Keratinocyte (primary cell): ENCODE results near the gene CDH22. TPM values are rescaled to one million over a fixed set of nuclear protein-coding genes. Genes with fewer than 3 reads are reported as not detected.

Source experiments
- DNase-seq: peaks from one replicate; pipeline ENCODE4 v3.0.0-alpha.2; 2011; ENCODE audit warnings: low read depth, missing footprints, low spot score
- FAIRE-seq: peaks from 2 replicates; lab custom pipeline; 2011; peaks lifted over from hg19 to GRCh38; lab: Jason Lieb, UNC
- H2AFZ ChIP-seq: 2 replicates; pipeline ENCODE4 v1.6.0; 2012; ENCODE audit warnings: low read length, control low read depth, inconsistent platforms; ENCODE audit not compliant: control insufficient read depth
- H3K27ac ChIP-seq: 2 replicates; pipeline ENCODE4 v1.5.1; 2011; ENCODE audit warnings: low read length; ENCODE audit not compliant: control insufficient read depth, insufficient read depth
- H3K27me3 ChIP-seq: 3 replicates; pipeline ENCODE4 v1.6.0; 2011; ENCODE audit warnings: low read length; ENCODE audit not compliant: control insufficient read depth, insufficient read depth; ENCODE audit errors: extremely low read depth
- H3K36me3 ChIP-seq, 2 experiments: 2 replicates in 1 of 2; 3 replicates in 1 of 2; pipeline ENCODE4 v1.5.1; 2011; ENCODE audit warnings: low read length in 2 of 2, mild to moderate bottlenecking in 1 of 2; ENCODE audit not compliant: control insufficient read depth in 2 of 2, insufficient read depth in 2 of 2; ENCODE audit errors: extremely low read depth in 1 of 2
- H3K4me1 ChIP-seq: 3 replicates; pipeline ENCODE4 v1.5.1; 2011; ENCODE audit warnings: low read length; ENCODE audit not compliant: control insufficient read depth, insufficient read depth; ENCODE audit errors: extremely low read depth
- H3K4me2 ChIP-seq: 3 replicates; pipeline ENCODE4 v1.6.0; 2011; ENCODE audit warnings: low read depth, low read length; ENCODE audit not compliant: control insufficient read depth, insufficient read depth; ENCODE audit errors: extremely low read depth
- H3K4me3 ChIP-seq, 3 experiments: fragments of 200-600 bp in 1 of 3; sonication (generic) in 1 of 3; 2 replicates in 2 of 3; 3 replicates in 1 of 3; pipeline ENCODE4 v1.5.1; 2011 to 2016; ENCODE audit warnings: low read length in 3 of 3, mild to moderate bottlenecking in 3 of 3, control low read depth in 2 of 3, inconsistent platforms in 1 of 3, low read depth in 1 of 3, mixed read lengths in 1 of 3, mixed run types in 1 of 3, moderate library complexity in 1 of 3; ENCODE audit not compliant: control insufficient read depth in 2 of 3, insufficient read depth in 2 of 3; ENCODE audit errors: extremely low read depth in 1 of 3
- H3K79me2 ChIP-seq: 2 replicates; pipeline ENCODE4 v1.6.0; 2012; ENCODE audit warnings: low read length; ENCODE audit not compliant: control insufficient read depth, insufficient read depth
- H3K9ac ChIP-seq: 3 replicates; pipeline ENCODE4 v1.6.0; 2011; ENCODE audit warnings: low read length; ENCODE audit not compliant: control insufficient read depth, insufficient read depth; ENCODE audit errors: extremely low read depth
- H3K9me1 ChIP-seq: 3 replicates; pipeline ENCODE4 v1.6.0; 2011; ENCODE audit warnings: low read length; ENCODE audit not compliant: control insufficient read depth, insufficient read depth; ENCODE audit errors: extremely low read depth
- H3K9me3 ChIP-seq: 2 replicates; pipeline ENCODE4 v1.5.1; 2012; ENCODE audit warnings: low read depth, low read length; ENCODE audit not compliant: control insufficient read depth
- H4K20me1 ChIP-seq: 3 replicates; pipeline ENCODE4 v1.6.0; 2011; ENCODE audit warnings: low read length; ENCODE audit not compliant: control insufficient read depth, insufficient read depth; ENCODE audit errors: extremely low read depth
- EZH2 ChIP-seq: IDR thresholded peaks from one replicate; pipeline ENCODE4 v1.6.1; 2012; ENCODE audit warnings: inconsistent platforms, mild to moderate bottlenecking, low read length, moderate library complexity
- dilution Hi-C: fragments of 300-500 bp; cut with MboI; formaldehyde crosslinking; loops from one replicate; pipeline ENCODE4 v1.7.0; 2020; ENCODE audit warnings: low sequenced_read_pairs; ENCODE audit not compliant: extremely low pct_ligation_motif_present
- polyA plus RNA-seq, 5 experiments: library from polyadenylated mRNA; depleted of rRNA in 3 of 5; stranded (reverse) in 3 of 5; stranded (forward) in 1 of 5; unstranded in 1 of 5; fragments of >200 nt; gene quantifications; 1 replicate in 1 of 5; 2 replicates in 3 of 5; 3 replicates in 1 of 5; pipeline versions ENCODE4 v1.2.1 to v1.2.3, GENCODE V29; 2011 to 2012; ENCODE audit warnings: missing spikeins in 2 of 5, low read depth in 1 of 5, low replicate concordance in 1 of 5
- TF ChIP-seq, protein P1 (sequence below), 3 experiments: IDR thresholded peaks in 1 of 3; conservative IDR thresholded peaks in 1 of 3; optimal IDR thresholded peaks in 1 of 3; 2 replicates in 2 of 3; 3 replicates in 1 of 3; pipeline versions ENCODE3 to v1.5.1; 2011; ENCODE audit warnings: low read length in 3 of 3, mild to moderate bottlenecking in 3 of 3, moderate library complexity in 2 of 3, control low read depth in 1 of 3, inconsistent platforms in 1 of 3; ENCODE audit not compliant: insufficient read depth in 2 of 3; ENCODE audit errors: extremely low read depth in 1 of 3

CDH22 gene
- polyA plus RNA-seq, 1 donor (not counting 4 experiments of a cell fraction or from before 2014, with no cell fraction given), result not detected

DNA sequence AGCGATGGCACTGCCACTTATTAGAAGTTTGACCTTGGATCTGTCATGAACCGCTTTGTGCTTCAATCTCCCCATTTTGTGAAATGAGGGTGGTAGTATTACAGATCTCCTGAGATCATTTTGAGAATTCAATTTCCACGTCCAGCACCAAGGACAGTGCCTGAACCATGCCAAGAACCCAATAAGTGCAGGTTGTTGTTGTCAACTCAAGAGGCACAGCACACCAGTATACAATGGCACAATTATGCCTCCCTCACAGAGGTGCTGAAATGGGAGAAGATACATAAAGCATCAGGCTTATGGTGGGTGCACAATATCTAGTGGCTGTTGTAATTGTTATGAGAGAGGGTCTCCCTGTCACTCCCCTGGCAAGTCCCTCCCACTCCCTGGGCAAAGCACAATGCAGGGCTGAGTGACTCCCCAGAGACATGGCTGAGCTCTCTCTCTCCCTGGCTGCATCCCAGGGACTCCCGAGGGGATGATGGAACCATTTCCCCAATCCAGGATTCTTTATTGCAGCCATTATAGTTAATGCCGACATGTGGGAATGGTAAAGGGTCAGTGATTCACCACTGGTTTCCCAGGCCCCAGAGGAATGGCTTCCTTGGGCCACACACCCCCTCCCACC, 78.7 kb downstream of the CDH22 start:
- no peaks in the 10 kb centered on the region for H3K9me3 ChIP-seq
- H2AFZ ChIP-seq, result no peak overlapping the region
- H3K9ac ChIP-seq, result no peak overlapping the region
- no peaks in the 10 kb centered on the region for H4K20me1 ChIP-seq
- TF ChIP-seq, protein P1, sequence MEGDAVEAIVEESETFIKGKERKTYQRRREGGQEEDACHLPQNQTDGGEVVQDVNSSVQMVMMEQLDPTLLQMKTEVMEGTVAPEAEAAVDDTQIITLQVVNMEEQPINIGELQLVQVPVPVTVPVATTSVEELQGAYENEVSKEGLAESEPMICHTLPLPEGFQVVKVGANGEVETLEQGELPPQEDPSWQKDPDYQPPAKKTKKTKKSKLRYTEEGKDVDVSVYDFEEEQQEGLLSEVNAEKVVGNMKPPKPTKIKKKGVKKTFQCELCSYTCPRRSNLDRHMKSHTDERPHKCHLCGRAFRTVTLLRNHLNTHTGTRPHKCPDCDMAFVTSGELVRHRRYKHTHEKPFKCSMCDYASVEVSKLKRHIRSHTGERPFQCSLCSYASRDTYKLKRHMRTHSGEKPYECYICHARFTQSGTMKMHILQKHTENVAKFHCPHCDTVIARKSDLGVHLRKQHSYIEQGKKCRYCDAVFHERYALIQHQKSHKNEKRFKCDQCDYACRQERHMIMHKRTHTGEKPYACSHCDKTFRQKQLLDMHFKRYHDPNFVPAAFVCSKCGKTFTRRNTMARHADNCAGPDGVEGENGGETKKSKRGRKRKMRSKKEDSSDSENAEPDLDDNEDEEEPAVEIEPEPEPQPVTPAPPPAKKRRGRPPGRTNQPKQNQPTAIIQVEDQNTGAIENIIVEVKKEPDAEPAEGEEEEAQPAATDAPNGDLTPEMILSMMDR (optimal IDR thresholded peaks at IDR 0.05 in 1 of 3, IDR thresholded peaks at IDR 0.05 in 1 of 3, conservative IDR thresholded peaks at IDR 0.05 in 1 of 3; ENCODE audit: extremely low read depth in 1 of 3, insufficient read depth in 2 of 3, low read length in 3 of 3), result no peak
- TF ChIP-seq EZH2, result no peak
- no peaks in the 10 kb centered on the region for H3K9me1 ChIP-seq
- peaks cover 3% of the 10 kb centered on the region for H3K27me3 ChIP-seq
- no peaks in the 10 kb centered on the region for H3K79me2 ChIP-seq
- H3K36me3 ChIP-seq, result no peaks in the 10 kb centered on the region
- H3K4me1 ChIP-seq, result no peaks in the 10 kb centered on the region
- dilution Hi-C loops, result no loop called here
- no peak overlapping the region for H3K4me3 ChIP-seq
- no peak overlapping the region for H3K4me2 ChIP-seq
- no peak for DNase-seq
- FAIRE-seq, result no peak
- no peak overlapping the region for H3K27ac ChIP-seq

GRCh38 chr20:46228670-46229069, 79.6 kb downstream of the CDH22 start:
- Histone ChIP-seq H3K27ac (no peak overlapping the region), H2AFZ (no peak overlapping the region), H3K4me3 (no peak overlapping the region), H3K79me2 (no peaks in the 10 kb centered on the region), H3K27me3 (peaks cover 3% of the 10 kb centered on the region), H3K9me1 (no peaks in the 10 kb centered on the region), H3K4me2 (no peak overlapping the region), H3K9me3 (no peaks in the 10 kb centered on the region), H3K9ac (no peak overlapping the region), H3K36me3 (no peaks in the 10 kb centered on the region), H4K20me1 (no peaks in the 10 kb centered on the region), H3K4me1 (no peaks in the 10 kb centered on the region)
- no peak for FAIRE-seq
- dilution Hi-C loops, result no loop called here
- TF ChIP-seq EZH2, result no peak
- TF ChIP-seq, protein P1 (optimal IDR thresholded peaks at IDR 0.05 in 1 of 3, IDR thresholded peaks at IDR 0.05 in 1 of 3, conservative IDR thresholded peaks at IDR 0.05 in 1 of 3; ENCODE audit: extremely low read depth in 1 of 3, insufficient read depth in 2 of 3, low read length in 3 of 3), result no peak
- DNase-seq, result no peak
